HG02943 (cell line): ENCODE data around the gene KDM5C.

ENCODE experiments used
- ATAC-seq: cut with Tn5 transposase; IDR thresholded peaks from one replicate; pipeline ENCODE4 v1.9.1; 2021; ENCODE audit warnings: mild to moderate bottlenecking, low read depth, moderate library complexity; ENCODE audit not compliant: unreplicated experiment

The KDM5C gene

GRCh38 chrX:53253293-53254020, 28.4 kb upstream of the KDM5C start:
- ATAC-seq: no peak

- no peak for ATAC-seq
These were observed 26.3 kb upstream of the KDM5C start for GRCh38 chrX:53251307-53251706.

- ATAC-seq: no peak
These were observed 25.5 kb upstream of the KDM5C start for GRCh38 chrX:53250556-53250955.

- no peak for ATAC-seq
These were observed 24.5 kb upstream of the KDM5C start for GRCh38 chrX:53249408-53250042.

- no peak for ATAC-seq
These were observed 22.9 kb upstream of the KDM5C start for GRCh38 chrX:53247928-53248327.

GRCh38 chrX:53246231-53246630, 21.2 kb upstream of the KDM5C start:
- no peak for ATAC-seq

GRCh38 chrX:53244610-53245009, 19.6 kb upstream of the KDM5C start:
- ATAC-seq: no peak

GRCh38 chrX:53242310-53242709, 17.3 kb upstream of the KDM5C start:
- no peak for ATAC-seq

- ATAC-seq: no peak
These were observed 16.6 kb upstream of the KDM5C start for GRCh38 chrX:53241558-53241957.

- ATAC-seq: no peak
These were observed 14.5 kb upstream of the KDM5C start for GRCh38 chrX:53239474-53239873.

GRCh38 chrX:53237056-53237455, 12.0 kb upstream of the KDM5C start:
- no peak for ATAC-seq

- ATAC-seq: no peak
These were observed 11.1 kb upstream of the KDM5C start for GRCh38 chrX:53236025-53236679.

GRCh38 chrX:53235566-53235965, 10.6 kb upstream of the KDM5C start:
- no peak for ATAC-seq

- ATAC-seq: no peak
These were observed 9.5 kb upstream of the KDM5C start for GRCh38 chrX:53234484-53234883.

GRCh38 chrX:53233536-53233935, 8.5 kb upstream of the KDM5C start:
- no peak for ATAC-seq

- ATAC-seq: no peak
These were observed 5.1 kb upstream of the KDM5C start for GRCh38 chrX:53230116-53230515.

- no peak for ATAC-seq
These were observed 2.3 kb upstream of the KDM5C start for GRCh38 chrX:53227224-53227765.

- peak; percentile 8 for ATAC-seq
These were observed 800 bp downstream of the KDM5C start for GRCh38 chrX:53223955-53224859.

GRCh38 chrX:53223068-53223693, 1.8 kb downstream of the KDM5C start:
- no peak for ATAC-seq

- no peak for ATAC-seq
These were observed 13.5 kb downstream of the KDM5C start for GRCh38 chrX:53211391-53211978.
